Stimulated activated CD4-positive, alpha-beta T cell treated with anti-CD3 and anti-CD28 coated beads, Interleukin-12 subunit alpha, Interleukin-12 subunit beta, amount 100 ng/mL, for 24 hours (primary cell): Measurements from ENCODE around the gene KLHDC9.
"Not testable (repeated sequence)": the region's sequence is repeated elsewhere in the genome, so short reads cannot be mapped to it uniquely, and the experiment has no call there.

ENCODE experiments used
- DNase-seq, 2 experiments: peaks; one replicate each; pipeline ENCODE4 v3.0.0-alpha.2; 2020; ENCODE audit warnings: low read depth in 2 of 2

Gene KLHDC9

DNA sequence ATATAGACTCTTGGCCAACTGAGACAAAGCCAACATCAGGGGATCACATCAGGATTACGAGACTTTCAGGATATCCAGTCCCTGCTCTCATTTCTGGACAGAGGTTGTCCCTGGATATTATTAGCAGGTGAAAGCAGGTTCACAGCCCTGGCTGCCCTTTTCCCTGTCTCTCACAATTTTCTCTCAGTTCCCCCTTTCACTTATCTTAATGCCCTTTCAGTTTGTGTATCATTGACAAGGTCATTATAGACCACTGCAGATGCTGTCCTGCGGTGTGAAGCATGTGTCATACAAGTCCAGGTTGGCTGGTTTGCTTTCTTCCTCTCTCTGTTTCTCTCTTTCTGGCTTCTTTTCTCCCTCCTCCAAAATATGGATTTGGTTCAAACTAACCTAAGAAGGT is 2.1 kb upstream of the KLHDC9 start:
- DNase-seq: no peak

- no peak for DNase-seq
These were observed 1.6 kb upstream of the KLHDC9 start for GRCh38 chr1:161096530-161096929.

DNA sequence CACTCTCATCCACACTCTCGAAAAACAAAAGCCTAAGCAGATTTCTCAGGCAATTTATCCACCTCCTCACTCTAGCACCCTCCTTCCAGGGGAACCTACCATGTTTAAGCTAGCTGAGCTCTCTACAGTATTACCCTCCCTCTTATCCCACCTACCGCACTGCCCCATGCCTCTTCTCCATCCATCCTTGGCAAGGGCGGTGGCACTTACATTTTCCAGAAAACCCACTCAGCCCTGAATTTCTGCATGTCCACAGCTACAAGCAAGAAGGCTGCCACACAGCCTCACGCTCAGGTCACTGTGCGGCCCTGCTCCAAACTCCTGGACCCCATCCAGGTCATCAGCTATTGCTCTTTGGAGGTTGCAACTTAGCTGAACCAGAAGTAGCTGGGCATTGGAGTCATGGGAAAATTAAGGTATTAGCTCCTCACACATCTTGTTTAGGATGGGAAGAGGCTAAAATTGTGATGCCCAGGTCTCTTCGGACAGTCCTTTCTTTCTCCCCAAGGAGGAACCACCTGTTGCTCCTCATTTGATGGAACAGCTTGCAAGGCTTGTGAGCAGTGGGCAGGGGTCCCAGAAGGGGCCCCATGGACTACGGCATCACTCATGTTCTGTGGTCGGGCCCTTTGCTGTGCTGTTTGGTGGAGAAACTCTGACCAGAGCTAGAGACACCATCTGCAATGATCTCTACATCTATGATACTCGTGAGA is 1.1 kb downstream of the KLHDC9 start:
- DNase-seq: no peak

DNA sequence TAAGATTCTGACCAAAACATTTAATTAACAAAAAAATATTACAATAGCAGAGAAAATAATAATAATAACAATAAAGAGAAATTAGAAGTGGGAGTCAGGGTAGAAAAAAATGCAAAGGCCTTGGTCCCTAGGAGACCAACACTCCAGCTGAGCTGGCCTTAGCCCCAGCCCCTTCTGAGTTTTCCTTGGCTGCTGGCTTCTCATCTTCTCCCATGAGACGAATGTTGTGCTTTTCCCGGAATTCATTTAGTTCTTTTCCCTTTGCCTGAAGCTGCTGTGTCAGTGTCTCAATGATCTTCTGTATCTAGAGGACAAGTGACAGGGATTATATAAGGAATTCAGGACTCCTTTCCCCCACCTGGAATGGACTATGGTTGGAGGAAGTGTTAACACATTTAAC is 2.4 kb downstream of the KLHDC9 start:
- DNase-seq: no peak

DNA sequence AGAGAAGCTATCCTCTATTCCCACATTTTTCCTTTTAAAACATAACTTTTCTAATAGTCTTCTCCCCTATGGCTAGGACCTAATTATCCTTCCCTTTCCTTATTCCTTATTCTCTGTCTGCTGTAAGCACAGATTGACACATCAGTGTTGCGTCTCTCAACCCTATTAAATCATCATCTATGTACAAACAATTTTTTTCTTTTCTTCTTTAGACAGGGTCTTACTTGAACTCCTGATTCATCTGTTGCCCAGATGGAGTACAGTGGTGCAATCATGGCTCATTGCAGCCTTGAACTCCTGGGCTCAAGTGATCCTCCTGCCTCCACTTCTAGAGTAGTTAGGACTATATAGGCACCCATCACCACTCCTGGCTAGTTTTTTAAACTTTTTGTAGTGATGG is 8.3 kb downstream of the KLHDC9 start:
- no peak for DNase-seq

GRCh38 chr1:161111117-161111516 is 13.0 kb downstream of the KLHDC9 start:
- DNase-seq: no peak

DNA sequence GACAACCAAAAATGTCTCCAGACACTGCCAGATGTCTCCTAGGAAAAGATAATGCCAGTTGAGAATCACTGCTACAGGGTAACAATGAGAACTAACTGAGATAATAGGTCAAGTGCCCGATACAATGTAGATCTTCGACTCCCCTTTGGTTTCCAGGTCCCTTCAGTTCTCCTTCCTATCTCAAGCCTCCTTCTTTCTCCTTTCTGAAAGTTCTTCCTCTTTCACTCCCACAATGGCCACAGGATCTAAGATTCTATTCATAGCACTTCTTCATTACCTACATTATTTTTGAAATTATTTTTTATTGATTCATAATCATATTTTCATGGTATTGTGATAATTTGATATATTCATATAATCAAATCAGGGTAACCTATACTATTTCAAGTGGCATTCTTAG is 13.4 kb downstream of the KLHDC9 start:
- no peak for DNase-seq

- no peak for DNase-seq
These were observed 15.8 kb downstream of the KLHDC9 start for GRCh38 chr1:161113915-161114314.

- no peak for DNase-seq
These were observed 16.4 kb downstream of the KLHDC9 start for GRCh38 chr1:161114556-161114955.

DNA sequence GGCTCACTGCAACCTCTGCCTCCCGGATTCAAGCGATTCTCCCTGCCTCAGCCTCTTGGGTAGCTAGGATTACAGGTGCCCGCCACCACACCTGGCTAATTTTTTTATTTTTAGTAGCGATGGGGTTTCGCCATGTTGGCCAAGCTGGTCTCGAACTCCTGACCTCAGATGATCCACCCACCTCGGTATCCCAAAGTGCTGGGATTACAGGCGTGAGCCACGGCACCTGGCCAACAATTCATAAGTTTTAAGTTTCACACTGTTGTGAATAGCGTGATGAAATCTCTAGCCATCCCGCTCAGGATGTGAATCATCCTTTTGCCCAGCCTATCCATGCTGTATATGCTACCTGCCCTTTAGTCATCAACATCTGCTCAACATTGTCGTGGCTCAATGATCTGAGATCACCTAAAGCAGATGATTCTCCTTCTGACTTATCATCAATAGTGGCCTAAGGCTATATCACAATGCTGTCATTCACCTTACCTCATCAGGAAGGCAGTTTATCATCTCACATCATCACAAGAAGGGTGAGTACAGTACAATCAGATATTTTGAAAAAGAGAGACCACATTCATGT is 17.1 kb downstream of the KLHDC9 start:
- peak in 1 of 2 experiments; percentile 26 for DNase-seq

- not testable (repeated sequence) for DNase-seq
These were observed 17.8 kb downstream of the KLHDC9 start for GRCh38 chr1:161115961-161116360.

GRCh38 chr1:161117759-161118581 is 19.8 kb downstream of the KLHDC9 start, which contains the start of the genes NIT1 and PFDN2:
Gene NIT1, plus strand, starts transcription at chr1:161118105. Its CDS starts 72 bp downstream, at chr1:161118177.
Gene PFDN2, minus strand, starts transcription at chr1:161118037. Its CDS starts 11 bp downstream, at chr1:161118026.
- peak; percentile 79 to 82 for DNase-seq

DNA sequence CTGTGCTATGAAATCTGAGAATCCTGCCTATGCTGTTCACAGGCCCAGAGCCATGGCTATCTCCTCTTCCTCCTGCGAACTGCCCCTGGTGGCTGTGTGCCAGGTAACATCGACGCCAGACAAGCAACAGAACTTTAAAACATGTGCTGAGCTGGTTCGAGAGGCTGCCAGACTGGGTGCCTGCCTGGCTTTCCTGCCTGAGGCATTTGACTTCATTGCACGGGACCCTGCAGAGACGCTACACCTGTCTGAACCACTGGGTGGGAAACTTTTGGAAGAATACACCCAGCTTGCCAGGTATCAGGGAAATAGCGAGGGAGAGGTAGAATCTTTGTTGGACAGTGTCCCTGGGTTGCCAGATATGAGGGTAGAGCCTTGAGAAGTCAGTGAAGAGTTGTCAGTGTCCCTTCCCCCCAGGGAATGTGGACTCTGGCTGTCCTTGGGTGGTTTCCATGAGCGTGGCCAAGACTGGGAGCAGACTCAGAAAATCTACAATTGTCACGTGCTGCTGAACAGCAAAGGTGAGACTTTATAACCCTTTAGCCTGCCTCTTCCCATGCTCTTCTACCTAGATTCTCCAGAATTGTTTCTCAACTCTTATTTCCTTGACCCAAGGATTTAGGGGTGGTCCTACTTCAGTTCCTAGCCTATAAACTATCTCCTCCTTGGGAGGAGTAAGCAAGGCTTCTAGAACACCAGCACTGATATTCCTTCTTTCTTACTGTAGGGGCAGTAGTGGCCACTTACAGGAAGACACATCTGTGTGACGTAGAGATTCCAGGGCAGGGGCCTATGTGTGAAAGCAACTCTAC is 21.1 kb downstream of the KLHDC9 start:
- peak; percentile 51 to 59 for DNase-seq

GRCh38 chr1:161121042-161121650 is 23.0 kb downstream of the KLHDC9 start:
- no peak for DNase-seq

DNA sequence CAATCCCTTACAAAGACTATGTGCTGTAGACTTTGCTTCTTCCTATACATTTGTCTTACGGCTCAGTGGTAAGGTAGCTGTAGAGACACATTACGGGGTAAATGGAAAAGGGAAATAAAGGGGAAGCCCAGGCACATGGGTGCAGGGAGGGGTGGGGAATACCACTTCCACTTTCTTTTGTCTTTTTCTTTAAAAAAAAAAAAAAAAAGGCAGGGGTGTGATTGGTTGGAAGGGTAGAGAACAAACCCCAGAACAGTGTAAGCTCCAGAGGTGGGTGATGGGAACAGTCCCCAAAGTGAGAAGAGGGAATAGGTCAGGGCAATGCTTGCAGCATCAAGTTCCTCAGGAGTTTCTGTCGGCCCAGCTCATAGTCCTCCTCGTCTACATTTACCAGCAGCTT is 23.7 kb downstream of the KLHDC9 start:
- no peak for DNase-seq

DNA sequence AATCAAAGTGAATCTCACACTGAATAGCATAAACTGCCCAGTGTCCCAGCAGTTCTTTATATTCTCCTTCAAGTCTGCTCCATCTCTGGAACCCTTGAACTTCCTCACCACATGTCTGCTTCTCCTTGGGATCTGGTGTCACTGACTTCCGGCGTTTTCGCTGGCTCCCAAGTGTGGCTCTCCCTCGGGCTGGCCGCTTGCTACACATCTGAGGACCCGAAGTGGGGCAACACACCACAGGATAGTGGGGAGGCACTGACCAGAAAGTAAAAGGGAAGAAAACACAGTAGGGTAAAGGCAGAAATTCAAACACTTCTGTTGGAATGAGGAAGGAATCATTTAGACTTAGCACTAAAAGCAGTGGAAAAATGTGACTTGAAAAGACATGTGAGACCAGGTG is 24.8 kb downstream of the KLHDC9 start:
- DNase-seq: no peak

DNA sequence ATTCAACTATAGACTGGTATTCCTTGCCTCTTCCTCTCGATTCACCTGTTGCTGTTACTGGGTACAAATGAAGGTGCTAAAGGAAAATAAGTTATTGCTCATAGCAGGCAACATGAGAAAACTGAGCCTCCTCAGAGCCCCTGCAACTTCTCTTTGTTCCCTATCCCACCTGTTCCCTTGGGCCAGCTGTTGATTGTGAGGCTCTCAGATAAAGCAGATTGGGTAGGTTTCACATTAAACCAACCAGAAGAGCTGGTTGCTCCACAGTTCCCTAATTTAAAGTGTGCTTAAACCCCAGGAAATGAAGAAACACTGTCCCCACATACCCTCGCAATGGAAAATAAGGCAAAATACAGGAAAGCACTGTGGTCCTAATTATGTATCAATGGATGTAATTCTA is 29.5 kb downstream of the KLHDC9 start:
- DNase-seq: no peak

DNA sequence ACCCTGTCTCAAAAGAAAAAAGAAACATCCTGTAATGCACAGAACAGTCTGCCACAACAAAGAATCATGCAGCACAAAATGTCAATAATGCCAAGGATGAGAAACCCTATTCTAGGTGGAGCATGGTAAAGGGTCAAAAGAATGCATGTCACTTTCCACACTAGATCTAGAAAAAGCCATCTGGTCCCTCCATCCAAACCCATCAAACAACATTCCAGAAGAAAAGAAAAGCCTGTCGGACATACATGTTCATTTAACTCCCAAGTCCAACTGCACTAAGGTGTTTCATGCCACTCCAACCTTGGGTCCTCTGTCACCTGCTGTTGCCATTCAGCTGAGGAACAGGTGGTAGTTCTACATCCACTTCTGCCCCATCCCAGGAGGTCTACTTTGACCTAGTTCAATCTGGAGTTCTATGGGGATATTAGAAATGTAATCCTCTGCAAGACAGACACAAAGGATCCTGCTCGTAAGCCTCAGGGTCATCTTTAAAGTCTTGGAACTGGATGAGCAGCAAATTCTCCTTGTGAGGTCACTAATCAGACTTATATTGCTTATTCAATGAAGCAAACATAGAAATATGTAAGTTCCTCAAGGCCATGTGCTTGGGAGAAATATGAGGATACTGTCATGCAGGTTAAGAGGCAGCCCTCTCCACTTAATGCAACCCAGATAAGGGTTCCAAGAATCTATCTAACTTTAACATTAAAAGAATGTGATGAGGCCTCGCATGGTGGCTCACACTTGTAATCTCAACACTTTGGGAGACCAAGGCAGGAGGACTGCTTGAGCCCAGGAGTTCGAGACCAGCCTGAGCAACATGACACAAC is 30.6 kb downstream of the KLHDC9 start:
- DNase-seq: no peak

- no peak for DNase-seq
These were observed 32.1 kb downstream of the KLHDC9 start for GRCh38 chr1:161130266-161130665.
